HUES48 (cell line): ENCODE data around the gene RASSF10.

Experiments used
- H3K27ac ChIP-seq: one replicate; pipeline ENCODE4 v1.7.0; 2013; ENCODE audit warnings: low read depth, low read length, inconsistent platforms
- H3K27me3 ChIP-seq: 2 replicates; pipeline ENCODE4 v1.6.1; 2013; ENCODE audit warnings: mild to moderate bottlenecking, low read length; ENCODE audit not compliant: control insufficient read depth, insufficient read depth
- H3K36me3 ChIP-seq: 2 replicates; pipeline ENCODE4 v1.6.1; 2013; ENCODE audit warnings: low read length; ENCODE audit not compliant: control insufficient read depth, insufficient read depth
- H3K4me1 ChIP-seq: 2 replicates; pipeline ENCODE4 v1.6.1; 2013; ENCODE audit warnings: mild to moderate bottlenecking, low read length; ENCODE audit not compliant: control insufficient read depth, insufficient read depth
- H3K4me3 ChIP-seq: 2 replicates; pipeline ENCODE4 v1.5.1; 2013; ENCODE audit warnings: mild to moderate bottlenecking, low read depth, low read length
- H3K9ac ChIP-seq: 2 replicates; pipeline ENCODE4 v1.6.1; 2013; ENCODE audit warnings: mild to moderate bottlenecking, low read depth, low read length, moderate library complexity
- H3K9me3 ChIP-seq: 2 replicates; pipeline ENCODE4 v1.6.1; 2013; ENCODE audit warnings: low read length; ENCODE audit not compliant: control insufficient read depth, insufficient read depth

Gene RASSF10

GRCh38 chr11:12973528-12974181 is 35.5 kb upstream of the RASSF10 start:
- Histone ChIP-seq H3K9ac (no peak overlapping the region), H3K27ac (no peak overlapping the region), H3K4me1 (no peaks in the 10 kb centered on the region), H3K27me3 (no peaks in the 10 kb centered on the region), H3K36me3 (no peaks in the 10 kb centered on the region), H3K4me3 (no peak overlapping the region), H3K9me3 (no peaks in the 10 kb centered on the region)

GRCh38 chr11:12975195-12975594 is 33.9 kb upstream of the RASSF10 start:
- H3K27ac ChIP-seq: no peak overlapping the region
- H3K36me3 ChIP-seq: no peaks in the 10 kb centered on the region
- H3K27me3 ChIP-seq: no peaks in the 10 kb centered on the region
- H3K4me1 ChIP-seq: no peaks in the 10 kb centered on the region
- no peak overlapping the region for H3K9ac ChIP-seq
- H3K4me3 ChIP-seq: no peak overlapping the region
- no peaks in the 10 kb centered on the region for H3K9me3 ChIP-seq

GRCh38 chr11:12979928-12980689 is 29.0 kb upstream of the RASSF10 start:
- no peaks in the 10 kb centered on the region for H3K4me1 ChIP-seq
- no peak overlapping the region for H3K4me3 ChIP-seq
- H3K36me3 ChIP-seq: no peaks in the 10 kb centered on the region
- H3K9me3 ChIP-seq: no peaks in the 10 kb centered on the region
- H3K27me3 ChIP-seq: no peaks in the 10 kb centered on the region
- no peak overlapping the region for H3K9ac ChIP-seq
- no peak overlapping the region for H3K27ac ChIP-seq

GRCh38 chr11:12981676-12982522 is 27.2 kb upstream of the RASSF10 start:
- no peaks in the 10 kb centered on the region for H3K36me3 ChIP-seq
- H3K4me1 ChIP-seq: no peaks in the 10 kb centered on the region
- H3K27ac ChIP-seq: no peak overlapping the region
- H3K27me3 ChIP-seq: no peaks in the 10 kb centered on the region
- no peak overlapping the region for H3K9ac ChIP-seq
- no peaks in the 10 kb centered on the region for H3K9me3 ChIP-seq
- H3K4me3 ChIP-seq: no peak overlapping the region

GRCh38 chr11:12983336-12983735 is 25.8 kb upstream of the RASSF10 start:
- no peak overlapping the region for H3K27ac ChIP-seq
- H3K36me3 ChIP-seq: no peaks in the 10 kb centered on the region
- no peaks in the 10 kb centered on the region for H3K4me1 ChIP-seq
- no peak overlapping the region for H3K9ac ChIP-seq
- H3K27me3 ChIP-seq: no peaks in the 10 kb centered on the region
- H3K9me3 ChIP-seq: no peaks in the 10 kb centered on the region
- H3K4me3 ChIP-seq: no peak overlapping the region

- Histone ChIP-seq H3K9ac (no peak overlapping the region), H3K27me3 (no peaks in the 10 kb centered on the region), H3K36me3 (no peaks in the 10 kb centered on the region), H3K4me3 (no peak overlapping the region), H3K4me1 (no peaks in the 10 kb centered on the region; the same call in 1 of the 2 replicates), H3K9me3 (no peaks in the 10 kb centered on the region), H3K27ac (no peak overlapping the region)
Measured at GRCh38 chr11:12986194-12986898, 22.8 kb upstream of the RASSF10 start.

GRCh38 chr11:12989428-12990161 is 19.5 kb upstream of the RASSF10 start:
- H3K27me3 ChIP-seq: no peaks in the 10 kb centered on the region
- H3K4me1 ChIP-seq: no peaks in the 10 kb centered on the region; the same call in 1 of the 2 replicates

GRCh38 chr11:12990162-12990480 is 19.0 kb upstream of the RASSF10 start:
- Histone ChIP-seq H3K36me3 (no peaks in the 10 kb centered on the region), H3K9me3 (no peaks in the 10 kb centered on the region), H3K27ac (no peak overlapping the region), H3K4me1 (no peaks in the 10 kb centered on the region; the same call in 1 of the 2 replicates), H3K27me3 (no peaks in the 10 kb centered on the region), H3K4me3 (no peak overlapping the region), H3K9ac (no peak overlapping the region)

More at GRCh38 chr11:12989428-12990161, 19.5 kb upstream of the RASSF10 start:
- no peak overlapping the region for H3K9ac ChIP-seq
- no peaks in the 10 kb centered on the region for H3K36me3 ChIP-seq
- no peaks in the 10 kb centered on the region for H3K9me3 ChIP-seq
- H3K4me3 ChIP-seq: no peak overlapping the region
- H3K27ac ChIP-seq: no peak overlapping the region

GRCh38 chr11:12991426-12991825 is 17.7 kb upstream of the RASSF10 start:
- H3K4me1 ChIP-seq: no peaks in the 10 kb centered on the region; the same call in 1 of the 2 replicates
- no peaks in the 10 kb centered on the region; the same call in 1 of the 2 replicates for H3K27me3 ChIP-seq
- no peak overlapping the region for H3K9ac ChIP-seq
- H3K4me3 ChIP-seq: no peak overlapping the region
- H3K36me3 ChIP-seq: no peaks in the 10 kb centered on the region
- no peaks in the 10 kb centered on the region for H3K9me3 ChIP-seq
- no peak overlapping the region for H3K27ac ChIP-seq

- Histone ChIP-seq H3K4me3 (no peak overlapping the region), H3K27ac (no peak overlapping the region), H3K27me3 (no peaks in the 10 kb centered on the region; the same call in 1 of the 2 replicates), H3K4me1 (no peaks in the 10 kb centered on the region; the same call in 1 of the 2 replicates), H3K9me3 (no peaks in the 10 kb centered on the region), H3K9ac (no peak overlapping the region), H3K36me3 (no peaks in the 10 kb centered on the region)
Measured at GRCh38 chr11:12993626-12994025, 15.5 kb upstream of the RASSF10 start.
